ENCODE measurements around the gene BID. TPM values are rescaled to one million over a fixed set of nuclear protein-coding genes. Genes with fewer than 3 reads are reported as not detected.
"Not testable (repeated sequence)": the region's sequence is repeated elsewhere in the genome, so short reads cannot be mapped to it uniquely, and the experiment has no call there.

Gene BID
- total RNA-seq, 1 donor from 2014 or later: 22.1 TPM

GRCh38 chr22:17700778-17701177, 73.5 kb downstream of the BID start:
- FAIRE-seq (no peak), DNase-seq (ENCODE audit: low read depth) (no peak)
- peaks cover 2% of the 10 kb centered on the region for H3K36me3 ChIP-seq (ENCODE audit: control insufficient read depth, insufficient read depth, low read length)
- TF ChIP-seq CTCF (IDR thresholded peaks at IDR 0.05; ENCODE audit: insufficient read depth, low read length, severe bottlenecking): no peak
- H3K27me3 ChIP-seq (ENCODE audit: control insufficient read depth, insufficient read depth, low read length): no peaks in the 10 kb centered on the region
- H3K4me3 ChIP-seq (ENCODE audit: low read depth, low read length): no peak overlapping the region

GRCh38 chr22:17699696-17700340, 74.5 kb downstream of the BID start:
- TF ChIP-seq CTCF (IDR thresholded peaks at IDR 0.05; ENCODE audit: insufficient read depth, low read length, severe bottlenecking): no peak
- DNase-seq (ENCODE audit: low read depth) (no peak), FAIRE-seq (no peak)
- H3K4me3 ChIP-seq (ENCODE audit: low read depth, low read length): no peak overlapping the region
- H3K27me3 ChIP-seq (ENCODE audit: control insufficient read depth, insufficient read depth, low read length): no peaks in the 10 kb centered on the region
- peaks cover 2% of the 10 kb centered on the region for H3K36me3 ChIP-seq (ENCODE audit: control insufficient read depth, insufficient read depth, low read length)

- no peak for TF ChIP-seq CTCF (IDR thresholded peaks at IDR 0.05; ENCODE audit: insufficient read depth, low read length, severe bottlenecking)
These were observed 75.3 kb downstream of the BID start for GRCh38 chr22:17698948-17699347.

GRCh38 chr22:17698276-17698675, 76.0 kb downstream of the BID start:
- DNase-seq (ENCODE audit: low read depth); H3K36me3 ChIP-seq (ENCODE audit: control insufficient read depth, insufficient read depth, low read length); FAIRE-seq; H3K27me3 ChIP-seq (ENCODE audit: control insufficient read depth, insufficient read depth, low read length); H3K4me3 ChIP-seq (ENCODE audit: low read depth, low read length): not testable (repeated sequence)

More at GRCh38 chr22:17698948-17699347, 75.3 kb downstream of the BID start:
- no peak overlapping the region for H3K4me3 ChIP-seq (ENCODE audit: low read depth, low read length)
- no peaks in the 10 kb centered on the region for H3K27me3 ChIP-seq (ENCODE audit: control insufficient read depth, insufficient read depth, low read length)
- no peak for DNase-seq (ENCODE audit: low read depth)
- FAIRE-seq: no peak
- H3K36me3 ChIP-seq (ENCODE audit: control insufficient read depth, insufficient read depth, low read length): peaks cover 4% of the 10 kb centered on the region

GRCh38 chr22:17697196-17697595, 77.1 kb downstream of the BID start:
- not testable (repeated sequence) for DNase-seq (ENCODE audit: low read depth); FAIRE-seq; H3K4me3 ChIP-seq (ENCODE audit: low read depth, low read length); H3K27me3 ChIP-seq (ENCODE audit: control insufficient read depth, insufficient read depth, low read length); H3K36me3 ChIP-seq (ENCODE audit: control insufficient read depth, insufficient read depth, low read length)

- FAIRE-seq: no peak
- H3K27me3 ChIP-seq (ENCODE audit: control insufficient read depth, insufficient read depth, low read length): no peaks in the 10 kb centered on the region
- peaks cover 2% of the 10 kb centered on the region for H3K36me3 ChIP-seq (ENCODE audit: control insufficient read depth, insufficient read depth, low read length)
- no peak for TF ChIP-seq CTCF (IDR thresholded peaks at IDR 0.05; ENCODE audit: insufficient read depth, low read length, severe bottlenecking)
- no peak overlapping the region for H3K4me3 ChIP-seq (ENCODE audit: low read depth, low read length)
- no peak for DNase-seq (ENCODE audit: low read depth)
These were observed 78.3 kb downstream of the BID start for GRCh38 chr22:17695986-17696385.

GRCh38 chr22:17694752-17695151, 79.5 kb downstream of the BID start:
- no peak overlapping the region for H3K4me3 ChIP-seq (ENCODE audit: low read depth, low read length)
- FAIRE-seq: no peak
- H3K27me3 ChIP-seq (ENCODE audit: control insufficient read depth, insufficient read depth, low read length): no peaks in the 10 kb centered on the region
- DNase-seq (ENCODE audit: low read depth): no peak
- peaks cover 3% of the 10 kb centered on the region for H3K36me3 ChIP-seq (ENCODE audit: control insufficient read depth, insufficient read depth, low read length)
- TF ChIP-seq CTCF (IDR thresholded peaks at IDR 0.05; ENCODE audit: insufficient read depth, low read length, severe bottlenecking): no peak
